GM18873 (cell line): ENCODE data around the gene ZNF577.

ENCODE experiments used
- ATAC-seq: cut with Tn5 transposase; IDR thresholded peaks from one replicate; pipeline ENCODE4 v1.9.1; 2021; ENCODE audit warnings: mild to moderate bottlenecking, moderate library complexity, moderate number of reproducible peaks; ENCODE audit not compliant: unreplicated experiment, low FRiP score

Gene ZNF577

DNA sequence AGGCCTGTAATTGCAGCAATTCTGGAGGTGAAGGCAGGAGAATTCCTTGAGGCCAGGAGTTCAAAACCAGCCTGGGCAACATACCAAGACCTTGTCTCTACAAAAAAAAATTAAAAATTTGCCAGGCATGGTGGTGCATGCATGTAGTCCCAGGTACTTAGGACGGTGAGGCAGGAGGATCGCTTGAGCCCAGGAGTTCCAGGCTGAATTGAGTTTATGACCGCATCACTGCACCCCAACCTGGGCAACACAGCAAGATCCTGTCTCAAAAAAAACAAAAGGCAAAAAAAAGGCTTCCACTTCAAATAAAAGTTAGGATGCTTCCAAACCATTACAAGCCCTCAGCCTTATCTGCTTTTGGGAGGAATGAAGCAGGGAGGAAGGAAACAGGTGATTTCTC, 5.2 kb downstream of the ZNF577 start:
- ATAC-seq: no peak

DNA sequence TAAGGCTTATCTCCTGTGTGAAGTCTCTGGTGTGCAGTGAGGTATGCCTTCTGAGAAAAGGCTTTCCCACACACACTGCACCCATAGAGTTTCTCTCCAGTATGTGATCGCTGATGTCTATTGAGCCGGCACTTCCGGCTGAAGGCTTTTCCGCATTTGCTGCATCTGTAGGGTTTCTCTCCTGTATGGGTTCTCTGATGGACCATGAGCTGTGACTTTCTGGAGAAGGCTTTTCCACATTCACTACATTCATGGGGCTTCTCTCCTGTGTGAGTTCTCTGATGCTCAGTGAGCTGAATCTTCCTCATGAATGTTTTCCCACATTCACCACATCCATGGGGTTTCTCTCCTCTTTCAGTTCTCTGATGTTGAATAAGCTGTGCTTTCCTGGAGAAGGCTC, 14.7 kb downstream of the ZNF577 start:
- no peak for ATAC-seq

DNA sequence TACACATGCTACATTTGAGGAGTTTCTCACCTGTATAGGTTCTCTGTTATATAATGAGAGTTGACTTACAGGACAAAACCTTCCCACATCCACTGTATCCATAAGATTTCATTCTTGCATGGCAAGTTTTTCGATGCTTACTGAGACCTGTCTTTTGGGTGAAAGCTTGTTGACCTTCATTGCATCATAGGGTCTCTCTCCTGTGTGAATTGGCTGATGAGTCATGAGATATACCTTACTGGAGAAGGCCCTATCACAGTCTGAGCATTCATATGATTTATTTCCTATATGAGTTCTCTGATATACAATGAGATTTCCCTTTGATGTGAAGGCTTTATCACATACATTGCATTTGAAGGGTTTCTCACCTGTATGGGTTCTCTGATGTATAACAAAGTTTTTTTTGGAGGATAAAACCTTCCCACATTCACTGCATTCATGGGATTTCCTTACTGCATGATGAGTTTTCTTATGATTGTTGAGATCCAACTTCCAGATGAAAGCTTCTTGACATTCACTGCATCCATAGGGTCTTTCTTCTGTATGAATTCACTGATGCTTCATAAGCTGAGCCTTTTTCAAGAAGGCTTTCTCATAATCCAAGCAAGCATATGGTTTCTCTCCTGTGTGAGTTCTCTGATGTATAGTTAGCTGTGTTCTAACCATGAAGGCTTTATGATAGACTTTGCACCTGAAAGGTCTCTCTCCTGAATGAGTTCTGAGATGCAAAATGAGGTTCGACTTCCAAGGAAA, 25.7 kb downstream of the ZNF577 start:
- ATAC-seq: no peak

DNA sequence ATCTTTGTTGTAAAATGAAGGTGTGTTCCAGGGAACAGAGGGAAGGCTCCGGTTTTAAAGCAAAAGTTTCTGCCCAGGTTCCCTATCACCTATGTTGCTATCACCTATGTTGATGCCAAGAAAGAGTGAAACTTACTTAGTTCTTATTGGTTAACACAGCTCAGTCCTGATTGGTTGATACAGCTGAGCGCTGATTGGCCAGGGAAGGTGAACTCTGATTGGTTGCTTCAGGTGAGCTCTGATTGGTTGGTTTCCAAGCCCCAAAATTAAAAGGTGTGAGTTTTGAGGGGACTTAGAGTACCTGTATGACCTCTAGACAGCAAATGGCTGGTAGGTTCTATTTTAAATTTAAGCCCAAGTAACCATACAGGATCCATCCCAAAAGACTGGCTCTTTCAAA, 50.6 kb downstream of the ZNF577 start:
- ATAC-seq: no peak

DNA sequence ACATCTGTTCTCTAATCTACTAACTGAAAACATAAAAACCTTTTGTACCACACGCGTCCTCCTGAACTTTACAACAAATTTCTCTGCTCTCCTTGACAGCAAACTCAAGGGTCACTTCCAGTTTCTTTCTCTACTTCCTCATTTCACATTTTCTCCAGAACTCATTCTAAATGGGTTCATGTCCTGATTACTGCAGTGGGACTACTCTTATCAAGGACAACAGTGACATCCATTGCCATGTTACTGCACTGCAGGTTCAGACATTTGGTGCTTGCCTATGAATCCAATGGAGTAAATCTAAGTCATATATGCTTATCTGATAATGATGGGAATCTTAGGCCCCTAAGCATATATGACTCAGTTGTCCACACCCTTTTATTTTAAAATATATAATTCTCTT, 57.5 kb downstream of the ZNF577 start:
- ATAC-seq: no peak

DNA sequence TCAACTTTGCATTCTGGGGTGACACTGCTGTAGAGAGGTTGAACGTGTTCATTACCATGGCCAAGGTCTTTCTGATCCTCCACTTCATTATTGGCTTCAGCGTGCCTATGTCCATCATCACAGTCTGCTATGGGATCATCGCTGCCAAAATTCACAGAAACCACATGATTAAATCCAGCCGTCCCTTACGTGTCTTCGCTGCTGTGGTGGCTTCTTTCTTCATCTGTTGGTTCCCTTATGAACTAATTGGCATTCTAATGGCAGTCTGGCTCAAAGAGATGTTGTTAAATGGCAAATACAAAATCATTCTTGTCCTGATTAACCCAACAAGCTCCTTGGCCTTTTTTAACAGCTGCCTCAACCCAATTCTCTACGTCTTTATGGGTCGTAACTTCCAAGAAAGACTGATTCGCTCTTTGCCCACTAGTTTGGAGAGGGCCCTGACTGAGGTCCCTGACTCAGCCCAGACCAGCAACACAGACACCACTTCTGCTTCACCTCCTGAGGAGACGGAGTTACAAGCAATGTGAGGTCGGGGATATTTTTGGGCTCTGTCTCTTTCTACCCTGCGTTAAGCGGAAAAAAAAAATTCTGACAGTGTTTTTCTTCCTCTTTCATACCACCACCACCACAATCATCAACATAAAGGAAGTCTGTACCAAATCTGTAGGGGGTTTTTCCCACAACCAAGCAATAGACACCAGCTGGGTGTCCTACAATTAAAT, 63.3 kb downstream of the ZNF577 start:
- no peak for ATAC-seq

DNA sequence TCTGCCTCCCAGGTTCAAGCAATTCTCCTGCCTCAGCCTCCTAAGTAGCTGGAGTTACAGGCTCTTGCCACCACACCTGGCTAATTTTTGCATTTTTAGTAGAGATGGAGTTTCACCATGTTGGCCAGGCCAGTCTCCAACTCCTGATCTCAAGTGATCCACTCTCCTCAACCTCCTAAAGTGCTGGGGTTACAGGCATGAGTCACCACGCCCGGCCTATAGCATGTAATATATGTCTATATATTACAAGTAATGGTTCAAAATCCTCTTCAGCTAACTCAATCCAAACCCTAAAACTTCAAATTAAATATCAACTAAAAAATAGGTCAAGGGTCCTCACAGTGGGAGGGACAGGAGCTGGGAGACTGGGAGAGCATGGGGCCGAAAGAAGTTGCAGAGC, 64.8 kb downstream of the ZNF577 start:
- ATAC-seq: no peak

DNA sequence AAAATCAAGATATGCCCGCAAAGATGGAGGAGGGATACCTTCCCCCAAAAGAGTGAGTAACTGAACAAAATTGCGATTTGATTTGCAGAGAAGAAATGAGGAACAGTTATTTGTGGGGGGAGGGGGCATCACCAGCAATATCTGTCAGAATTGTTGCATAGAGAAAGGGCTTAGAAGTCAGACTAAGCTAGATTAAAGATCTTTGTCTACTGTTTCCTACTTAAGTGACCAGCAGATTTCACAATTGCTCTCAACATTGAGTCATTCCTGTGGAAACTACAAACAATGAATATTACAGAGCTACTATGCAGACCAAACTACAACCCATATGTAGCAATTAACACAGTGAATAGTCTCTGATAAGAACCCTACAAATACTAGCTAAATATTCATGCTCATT, 65.4 kb downstream of the ZNF577 start:
- no peak for ATAC-seq

DNA sequence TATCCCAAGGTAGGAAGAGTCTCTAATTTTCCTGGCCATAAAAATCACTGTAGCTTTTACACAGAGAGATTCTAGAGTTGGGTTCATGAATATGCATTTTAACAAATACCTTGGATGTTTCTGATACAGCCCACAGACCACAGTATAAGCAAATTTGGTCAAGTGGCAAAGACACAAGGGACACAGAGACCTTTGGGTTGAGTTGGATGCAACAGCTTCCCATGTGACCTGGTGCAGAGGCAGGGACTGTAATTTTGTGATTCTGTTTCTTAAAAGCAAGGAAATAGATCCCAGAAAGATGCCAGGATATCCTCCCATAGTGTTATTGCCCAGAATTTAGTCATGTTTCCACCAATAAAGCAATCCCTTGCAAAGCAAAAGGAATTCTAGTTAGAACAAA, 65.8 kb downstream of the ZNF577 start:
- no peak for ATAC-seq

DNA sequence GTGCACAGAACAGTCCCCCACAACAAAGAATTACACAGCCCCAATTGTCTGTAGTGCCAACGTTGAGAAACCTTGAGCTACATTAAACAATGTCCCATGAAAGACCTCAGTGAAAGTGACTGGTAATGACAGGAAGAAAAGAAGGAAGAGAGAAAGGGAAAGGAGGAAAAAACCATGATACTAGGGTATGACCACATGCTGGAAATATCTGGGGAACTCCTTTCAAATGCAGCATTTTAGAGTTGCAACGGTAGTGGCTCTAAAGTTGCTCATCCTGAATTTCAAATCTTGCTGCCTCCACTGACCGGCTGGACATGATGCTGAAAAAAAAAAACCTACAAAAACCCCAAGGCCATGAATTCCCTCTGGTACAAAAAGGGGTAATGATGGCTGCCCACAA, 66.3 kb downstream of the ZNF577 start:
- no peak for ATAC-seq
